SK-N-SH (cell line): ENCODE results near the gene SERINC2. TPM values are rescaled to one million over a fixed set of nuclear protein-coding genes. Genes with fewer than 3 reads are reported as not detected.

Experiments
- CTCF ChIA-PET: fragments of 300-600, 350-600 bp; formaldehyde crosslinking; extraction: SDS; loops from one replicate; lab custom pipeline; 2021; lab: Yijun Ruan, JAX
- POLR2A ChIA-PET: fragments of 350-600 bp; sonication (Branson Sonifier 250); formaldehyde crosslinking; extraction: SDS; loops from one replicate; lab custom pipeline; 2020; ENCODE audit warnings: antibody characterized with exemption, inconsistent platforms; lab: Yijun Ruan, JAX
- DNase-seq: peaks from one replicate; pipeline ENCODE4 v3.0.0; 2012
- H2AFZ ChIP-seq: fragments of 200-600 bp; sonication (generic); 2 replicates; pipeline ENCODE4 v1.8.1; 2016; ENCODE audit warnings: antibody characterized with exemption, mild to moderate bottlenecking, low read depth
- H3F3A ChIP-seq: fragments of 200-600 bp; sonication (generic); replicated peaks from 2 replicates; pipeline ENCODE3; 2016; ENCODE audit warnings: antibody characterized with exemption, mild to moderate bottlenecking; ENCODE audit not compliant: insufficient read depth
- H3K27ac ChIP-seq, 2 experiments: fragments of 200-500 bp in 1 of 2; fragments of 200-600 bp in 1 of 2; sonication (Bioruptor generic) in 1 of 2; sonication (generic), shearing (Covaris generic) in 1 of 2; 2 replicates each; pipeline versions ENCODE4 v1.5.1 to v1.6.1; 2014 to 2016; ENCODE audit warnings: low read depth in 2 of 2, inconsistent platforms in 1 of 2, low read length in 1 of 2, mild to moderate bottlenecking in 1 of 2, mixed read lengths in 1 of 2
- H3K27me3 ChIP-seq: fragments of 200-600 bp; sonication (generic), shearing (Covaris generic); 2 replicates; pipeline ENCODE4 v1.6.1; 2016; ENCODE audit warnings: mixed run types; ENCODE audit not compliant: insufficient read depth
- H3K36me3 ChIP-seq, 2 experiments: fragments of 200-500 bp in 1 of 2; fragments of 200-600 bp in 1 of 2; sonication (Bioruptor generic) in 1 of 2; sonication (generic) in 1 of 2; replicated peaks in 1 of 2; 2 replicates each; pipeline versions ENCODE3 to v1.5.1; 2014 to 2016; ENCODE audit warnings: low read length in 1 of 2, mild to moderate bottlenecking in 1 of 2; ENCODE audit not compliant: insufficient read depth in 2 of 2, control insufficient read depth in 1 of 2
- H3K4me1 ChIP-seq, 2 experiments: fragments of 200-500 bp in 1 of 2; fragments of 200-600 bp in 1 of 2; sonication (Bioruptor generic) in 1 of 2; sonication (generic), shearing (Covaris generic) in 1 of 2; 2 replicates each; pipeline versions ENCODE4 v1.5.1 to v1.6.1; 2014 to 2016; ENCODE audit warnings: low read depth in 1 of 2, low read length in 1 of 2, mixed run types in 1 of 2; ENCODE audit not compliant: insufficient read depth in 2 of 2, control insufficient read depth in 1 of 2
- H3K4me2 ChIP-seq: fragments of 200-600 bp; sonication (generic), shearing (Covaris generic); 2 replicates; pipeline ENCODE4 v1.6.1; 2017; ENCODE audit warnings: mixed run types
- H3K4me3 ChIP-seq, 2 experiments: fragments of 200-500 bp in 1 of 2; fragments of 200-600 bp in 1 of 2; sonication (Bioruptor generic) in 1 of 2; sonication (generic), shearing (Covaris generic) in 1 of 2; 2 replicates each; pipeline versions ENCODE4 v1.5.1 to v1.8.1; 2014 to 2016; ENCODE audit warnings: low read depth in 2 of 2, inconsistent platforms in 1 of 2, low read length in 1 of 2, mild to moderate bottlenecking in 1 of 2, mixed read lengths in 1 of 2, moderate library complexity in 1 of 2
- H3K79me2 ChIP-seq: fragments of 200-600 bp; sonication (generic); 2 replicates; pipeline ENCODE4 v1.8.1; 2017; ENCODE audit warnings: mild to moderate bottlenecking; ENCODE audit not compliant: insufficient read depth
- H3K9ac ChIP-seq: fragments of 200-600 bp; sonication (generic); 2 replicates; pipeline ENCODE4 v1.6.1; 2017; ENCODE audit warnings: mixed run types
- H3K9me2 ChIP-seq: fragments of 200-600 bp; sonication (generic); 2 replicates; pipeline ENCODE4 v1.6.1; 2017; ENCODE audit warnings: mixed run types
- H3K9me3 ChIP-seq: fragments of 200-600 bp; sonication (generic); 2 replicates; pipeline ENCODE4 v1.6.1; 2017; ENCODE audit warnings: mixed run types, mild to moderate bottlenecking, moderate library complexity
- H4K20me1 ChIP-seq: fragments of 200-600 bp; sonication (generic); 2 replicates; pipeline ENCODE4 v1.6.1; 2017; ENCODE audit warnings: mild to moderate bottlenecking, mixed run types; ENCODE audit not compliant: insufficient read depth
- CHD2 ChIP-seq: fragments of 150-350 bp; IDR thresholded peaks from 2 replicates; pipeline ENCODE4 v1.6.1; 2018; ENCODE audit warnings: low read length; ENCODE audit not compliant: partially characterized antibody
- FOXM1 ChIP-seq: IDR thresholded peaks from 2 replicates; pipeline ENCODE4 v1.4.0; 2012; ENCODE audit warnings: low read depth, mild to moderate bottlenecking
- MEF2A ChIP-seq: IDR thresholded peaks from 2 replicates; pipeline ENCODE4 v1.4.0; 2012; ENCODE audit warnings: low read depth, borderline replicate concordance
- MXI1 ChIP-seq: IDR thresholded peaks from 2 replicates; pipeline ENCODE4 v1.6.1; 2012; ENCODE audit warnings: mild to moderate bottlenecking, low read depth, low read length, improper control_type of control experiment
- NRF1 ChIP-seq: IDR thresholded peaks from 2 replicates; pipeline ENCODE4 v1.6.1; 2012; ENCODE audit warnings: low read depth, mild to moderate bottlenecking, low read length
- POLR2AphosphoS5 ChIP-seq: IDR thresholded peaks from 2 replicates; pipeline ENCODE4 v1.6.1; 2012; ENCODE audit warnings: low read depth, low read length
- RAD21 ChIP-seq: IDR thresholded peaks from 2 replicates; pipeline ENCODE4 v1.6.1; 2012; ENCODE audit warnings: mild to moderate bottlenecking, low read length
- TCF12 ChIP-seq: IDR thresholded peaks from 2 replicates; pipeline ENCODE4 v1.4.0; 2012
- YY1 ChIP-seq: IDR thresholded peaks from 2 replicates; pipeline ENCODE4 v1.4.0; 2012; ENCODE audit warnings: low read depth, mild to moderate bottlenecking
- whole genome bisulfite sequencing: methylation state at CpG from one replicate; pipeline ENCODE4 v1.1.6; 2017; ENCODE audit warnings: low lambda C conversion rate; 5-methylcytosine and 5-hydroxymethylcytosine counted together
- polyA plus RNA-seq, 3 experiments: library from polyadenylated mRNA; depleted of rRNA; stranded (reverse); fragments of >200 nt; gene quantifications; 2 replicates each; pipeline ENCODE4 v1.2.3, GENCODE V29; 2012
- TF ChIP-seq, protein P1 (sequence below): fragments of 150-350 bp; IDR thresholded peaks from 2 replicates; pipeline ENCODE4 v1.6.1; 2017; ENCODE audit warnings: antibody characterized with exemption, low read length, low read depth, borderline replicate concordance

SERINC2 gene
- polyA plus RNA-seq, 1 of the 3 experiments (the other 2 are of a cell fraction): 22.2 TPM

DNA sequence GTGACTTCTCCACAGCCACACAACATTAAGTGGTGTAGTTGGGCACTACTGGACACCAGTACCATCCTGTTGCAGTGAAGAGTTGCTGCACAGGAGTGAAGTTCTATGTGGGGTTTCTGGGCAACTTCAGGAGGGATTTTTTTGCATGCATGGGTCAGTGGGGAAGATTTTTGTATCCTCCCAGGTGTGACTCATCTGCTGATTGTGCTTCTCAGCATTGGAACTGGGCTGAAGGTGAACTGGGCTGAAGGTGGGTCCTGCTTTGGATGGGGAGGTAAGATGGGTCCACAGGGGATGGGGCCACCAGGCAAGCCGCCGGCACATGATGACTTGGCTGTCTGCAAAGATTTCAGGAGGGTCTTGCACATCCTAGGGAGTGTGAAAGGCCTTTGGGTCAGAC lies 2.6 kb downstream of the SERINC2 start:
- ChIA-PET CTCF (interaction anchor here (16.1 to 16.8 kb wide), 2 partner anchors 21 to 233 kb away, joined by 213 to 287 read pairs; no protein-coding TSS in a partner anchor), POLR2A (no interaction called here)
- TF ChIP-seq CHD2: no peak
- TF ChIP-seq, protein P1, sequence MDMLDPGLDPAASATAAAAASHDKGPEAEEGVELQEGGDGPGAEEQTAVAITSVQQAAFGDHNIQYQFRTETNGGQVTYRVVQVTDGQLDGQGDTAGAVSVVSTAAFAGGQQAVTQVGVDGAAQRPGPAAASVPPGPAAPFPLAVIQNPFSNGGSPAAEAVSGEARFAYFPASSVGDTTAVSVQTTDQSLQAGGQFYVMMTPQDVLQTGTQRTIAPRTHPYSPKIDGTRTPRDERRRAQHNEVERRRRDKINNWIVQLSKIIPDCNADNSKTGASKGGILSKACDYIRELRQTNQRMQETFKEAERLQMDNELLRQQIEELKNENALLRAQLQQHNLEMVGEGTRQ: no peak
- TF ChIP-seq POLR2AphosphoS5: no peak
- TF ChIP-seq MXI1: no peak
- no peak for TF ChIP-seq FOXM1
- TF ChIP-seq MEF2A: no peak
- TF ChIP-seq NRF1: no peak
- Histone ChIP-seq H3F3A (peaks cover 4% of the 10 kb centered on the region), H3K36me3 (no peaks in the 10 kb centered on the region), H3K4me2 (no peak overlapping the region), H3K4me1 (peaks cover 0 to 17% of the 10 kb centered on the region in 2 experiments; a peak in 1 of 4 replicates), H3K4me3 (no peak overlapping the region), H3K9me3 (no peaks in the 10 kb centered on the region), H3K9ac (no peak overlapping the region), H3K27ac (no peak overlapping the region), H3K9me2 (no peaks in the 10 kb centered on the region), H3K79me2 (peaks cover 9% of the 10 kb centered on the region), H4K20me1 (no peaks in the 10 kb centered on the region), H3K27me3 (no peaks in the 10 kb centered on the region), H2AFZ (no peak overlapping the region)
- no peak for DNase-seq
- WGBS: 100% methylated on average over 2 of the region's 2 CpGs

DNA sequence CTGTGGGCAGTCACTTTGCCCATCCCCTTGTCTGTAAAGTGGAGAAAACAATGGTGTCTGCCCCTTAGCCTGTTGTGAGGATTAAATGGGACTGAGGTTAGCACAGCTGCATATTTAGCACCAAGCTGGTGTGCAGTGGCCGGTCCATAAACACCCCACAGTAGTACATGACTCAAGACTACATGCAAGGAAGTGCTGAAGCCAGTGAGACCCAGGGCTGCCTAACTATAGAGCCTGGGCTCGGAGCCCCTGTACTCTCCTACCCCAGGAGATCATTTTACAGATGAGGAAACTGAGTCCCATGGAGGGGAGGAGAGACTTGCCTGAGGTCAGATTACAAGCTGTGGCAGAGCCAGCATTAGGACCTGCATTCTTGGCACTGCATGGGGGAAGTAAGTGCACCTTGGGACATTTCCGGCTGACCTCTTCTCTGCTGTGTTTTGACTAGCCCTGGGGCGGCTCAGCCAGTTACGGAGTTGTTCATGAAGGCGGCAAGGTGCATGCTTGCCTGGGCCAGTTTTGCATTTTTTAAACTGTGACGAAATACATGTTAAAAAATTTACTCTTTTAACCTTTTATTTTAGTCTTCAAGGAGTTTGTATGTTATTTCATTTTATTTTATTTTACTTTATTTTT lies 3.2 kb downstream of the SERINC2 start:
- Histone ChIP-seq H4K20me1 (no peaks in the 10 kb centered on the region), H3K4me2 (no peak overlapping the region), H3F3A (peaks cover 4% of the 10 kb centered on the region), H3K4me1 (peaks cover 0 to 17% of the 10 kb centered on the region in 2 experiments; a peak in 1 of 4 replicates), H3K9me2 (no peaks in the 10 kb centered on the region), H2AFZ (no peak overlapping the region), H3K27me3 (no peaks in the 10 kb centered on the region), H3K27ac (no peak overlapping the region), H3K4me3 (no peak overlapping the region), H3K9me3 (no peaks in the 10 kb centered on the region), H3K9ac (no peak overlapping the region), H3K36me3 (no peaks in the 10 kb centered on the region), H3K79me2 (peaks cover 9% of the 10 kb centered on the region)
- TF ChIP-seq MEF2A (no peak), TCF12 (no peak), RAD21 (no peak), YY1 (no peak)
- TF ChIP-seq, protein P1: no peak
- DNase-seq: no peak
- 94% methylated on average over 5 of the region's 7 CpGs for WGBS
- CTCF ChIA-PET: interaction anchor here (16.1 to 16.8 kb wide), 2 partner anchors 22 to 233 kb away, joined by 213 to 287 read pairs; no protein-coding TSS in a partner anchor
- POLR2A ChIA-PET: no interaction called here
